NCI-H2171 treated with DMSO at 0.1 percent for 48 hours (cell line): Measurements from ENCODE around the gene PRPF18.

Experiments used
- DNase-seq: peaks from one replicate; lab custom pipeline; 2025; lab: John Stamatoyannopoulos, UW

The PRPF18 gene

DNA sequence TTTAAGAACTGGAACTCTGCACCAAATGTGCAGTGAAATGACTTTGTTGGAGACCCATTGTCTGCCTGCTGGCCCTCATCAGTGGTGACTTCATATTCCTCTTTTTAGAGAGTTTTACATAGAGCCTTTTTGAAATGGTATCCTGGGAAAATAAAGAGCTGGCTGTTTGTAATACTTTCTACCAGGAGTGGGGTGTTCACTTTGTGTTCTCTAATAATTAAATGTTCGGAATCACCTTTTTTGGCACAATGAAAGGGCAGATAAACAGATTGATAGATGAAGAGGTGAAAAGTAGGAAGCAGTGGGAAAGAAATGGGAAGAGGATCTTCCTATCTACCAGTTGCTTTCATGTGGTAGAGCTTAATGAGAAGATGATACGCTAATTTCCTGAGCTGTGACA is 55.5 kb downstream of the PRPF18 start:
- no peak for DNase-seq

GRCh38 chr10:13643016-13643415 is 56.3 kb downstream of the PRPF18 start:
- no peak for DNase-seq

- no peak for DNase-seq
Measured at GRCh38 chr10:13644866-13645265, 58.1 kb downstream of the PRPF18 start.

- DNase-seq, result no peak
Measured at GRCh38 chr10:13648425-13648824, 61.7 kb downstream of the PRPF18 start.

DNA sequence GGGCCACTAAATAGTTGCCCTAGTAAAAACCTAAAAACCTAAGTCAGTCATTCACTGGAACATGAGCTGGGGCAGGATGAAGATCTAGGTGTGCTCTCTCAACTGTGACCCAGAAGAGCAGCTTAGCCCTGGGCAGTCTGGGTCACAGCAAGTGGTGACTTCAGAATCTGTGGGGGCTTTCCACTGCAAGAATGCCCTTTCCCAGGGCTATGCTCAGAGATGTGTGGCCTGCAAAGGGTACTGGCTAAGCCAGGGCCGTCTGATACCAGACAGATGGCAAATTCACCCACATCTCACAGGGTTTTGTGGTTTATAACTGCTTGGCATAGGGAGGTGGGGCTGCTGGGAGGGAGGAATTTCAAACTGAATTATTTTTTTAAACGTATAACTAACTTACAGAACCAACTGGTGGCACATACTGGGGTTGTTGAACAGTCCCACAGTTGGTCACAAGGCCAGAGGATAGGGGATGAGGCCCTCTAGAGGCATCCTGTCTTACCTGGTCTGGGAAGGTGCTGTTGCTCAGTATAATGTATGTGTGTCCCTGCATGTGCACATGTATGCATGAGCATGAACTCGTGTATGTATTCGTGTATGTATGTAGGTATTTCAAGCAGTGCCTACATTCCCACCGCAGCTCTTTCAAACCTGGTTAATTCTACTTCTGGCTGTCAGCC is 63.2 kb downstream of the PRPF18 start:
- no peak for DNase-seq

- no peak for DNase-seq
Measured at GRCh38 chr10:13650961-13651360, 64.2 kb downstream of the PRPF18 start.

DNA sequence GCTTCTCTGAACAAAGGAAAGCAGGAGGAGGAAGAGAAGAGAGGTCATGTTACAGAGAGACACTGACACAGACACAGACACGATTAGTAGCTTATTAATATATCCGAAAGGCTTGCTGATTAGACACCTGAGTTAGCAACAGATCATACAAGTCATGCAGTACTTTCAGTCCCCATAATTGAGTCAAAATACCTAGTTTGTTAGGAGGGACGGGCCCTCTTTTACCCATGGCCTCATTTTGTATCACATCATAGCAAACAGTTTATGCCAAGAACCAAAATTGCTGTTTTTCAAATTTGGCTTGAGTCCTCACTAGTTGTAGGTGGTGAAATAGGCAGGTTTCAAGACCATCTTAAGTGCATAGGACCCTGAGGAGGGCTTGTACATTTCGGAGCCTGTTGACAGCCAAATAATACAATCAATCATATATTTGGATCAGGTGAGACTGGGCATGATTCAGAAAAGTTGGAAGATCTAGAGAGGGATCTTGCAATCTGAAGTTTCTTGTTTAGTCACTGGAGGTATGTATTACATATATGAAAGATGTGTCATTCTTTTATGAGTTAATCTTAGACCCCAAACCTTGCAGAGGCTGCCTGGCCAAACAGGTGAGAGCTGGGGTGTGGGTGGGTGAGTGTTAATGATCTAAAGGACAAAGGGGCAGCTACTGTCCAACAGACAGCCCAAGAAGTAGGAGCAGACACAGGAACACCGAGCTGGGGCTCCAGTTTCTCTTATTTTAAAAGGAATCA is 65.4 kb downstream of the PRPF18 start:
- DNase-seq, result no peak

GRCh38 chr10:13652860-13653259 is 66.1 kb downstream of the PRPF18 start:
- no peak for DNase-seq

DNA sequence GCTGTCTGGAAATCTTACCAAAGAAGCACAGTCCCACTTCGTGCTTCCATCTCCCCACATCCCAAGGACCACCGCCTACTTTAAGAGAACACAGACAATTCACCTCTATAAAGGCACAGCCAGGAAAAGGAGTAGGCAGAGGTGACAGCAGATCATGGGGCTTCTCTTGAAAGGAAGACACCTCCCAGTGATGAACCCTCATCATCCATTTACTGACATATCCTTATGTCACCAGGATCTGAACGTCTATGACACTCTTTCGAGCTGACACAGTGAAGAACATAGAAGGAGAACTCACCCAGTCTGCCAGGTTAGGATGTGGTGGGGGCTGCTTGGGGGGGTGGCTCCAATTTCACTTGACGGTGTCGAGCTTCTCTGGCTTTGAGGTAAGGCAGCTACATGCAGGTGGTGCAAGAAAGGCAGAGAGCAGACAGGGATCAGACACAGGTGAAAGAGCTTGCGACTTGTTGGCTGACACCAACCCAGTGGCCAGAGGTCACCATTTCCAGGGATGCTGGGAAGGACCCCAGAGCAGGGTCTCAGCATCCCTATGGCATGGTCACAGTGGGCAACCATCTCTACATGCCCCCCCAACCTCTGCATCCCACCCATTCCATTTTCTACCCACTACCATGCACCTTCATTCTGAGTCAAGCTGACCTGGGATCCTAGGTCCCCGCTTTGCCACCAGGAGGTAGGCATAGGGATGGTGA is 67.5 kb downstream of the PRPF18 start:
- no peak for DNase-seq

DNA sequence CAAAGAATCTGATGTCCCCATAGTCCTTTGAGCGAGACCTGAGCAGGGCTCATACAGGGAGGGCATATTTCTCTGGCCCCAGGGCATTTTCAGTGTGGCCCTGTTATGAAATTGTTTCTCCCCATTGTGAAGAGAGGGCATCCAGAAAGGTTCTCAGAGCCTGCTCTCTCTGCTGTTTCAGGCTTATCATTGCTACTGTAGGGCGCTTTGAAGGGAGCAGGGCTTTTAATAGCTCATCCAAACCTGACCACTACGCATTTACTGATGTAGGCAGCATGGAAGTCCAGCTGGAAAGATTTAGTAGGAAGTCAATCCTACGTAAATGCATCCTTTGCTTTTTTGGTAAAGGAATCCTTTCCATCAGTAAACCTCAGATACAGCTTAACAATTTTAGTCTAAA is 68.1 kb downstream of the PRPF18 start:
- no peak for DNase-seq

- DNase-seq, result no peak
Measured at GRCh38 chr10:13656337-13657100, 69.8 kb downstream of the PRPF18 start.

GRCh38 chr10:13657101-13657680 is 70.4 kb downstream of the PRPF18 start:
- no peak for DNase-seq

DNA sequence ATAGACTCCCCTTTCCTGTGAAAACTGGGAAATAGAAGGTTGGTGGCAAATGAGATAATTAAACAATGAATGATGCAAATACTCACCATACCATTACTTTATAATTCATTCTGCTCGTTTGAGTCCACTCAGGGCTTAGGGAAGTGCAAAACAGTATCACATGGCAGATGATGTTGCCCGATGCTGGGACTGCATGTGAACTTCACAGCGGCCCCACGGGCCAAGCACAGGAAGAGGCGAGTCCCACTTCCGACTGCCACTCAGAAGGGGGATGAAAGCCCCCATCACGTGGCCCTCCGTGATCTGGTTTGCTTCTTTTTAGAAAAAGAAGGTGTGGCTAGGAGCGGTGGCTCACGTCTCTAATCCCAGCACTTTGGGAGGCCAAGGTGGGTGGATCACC is 71.5 kb downstream of the PRPF18 start:
- DNase-seq, result no peak

DNA sequence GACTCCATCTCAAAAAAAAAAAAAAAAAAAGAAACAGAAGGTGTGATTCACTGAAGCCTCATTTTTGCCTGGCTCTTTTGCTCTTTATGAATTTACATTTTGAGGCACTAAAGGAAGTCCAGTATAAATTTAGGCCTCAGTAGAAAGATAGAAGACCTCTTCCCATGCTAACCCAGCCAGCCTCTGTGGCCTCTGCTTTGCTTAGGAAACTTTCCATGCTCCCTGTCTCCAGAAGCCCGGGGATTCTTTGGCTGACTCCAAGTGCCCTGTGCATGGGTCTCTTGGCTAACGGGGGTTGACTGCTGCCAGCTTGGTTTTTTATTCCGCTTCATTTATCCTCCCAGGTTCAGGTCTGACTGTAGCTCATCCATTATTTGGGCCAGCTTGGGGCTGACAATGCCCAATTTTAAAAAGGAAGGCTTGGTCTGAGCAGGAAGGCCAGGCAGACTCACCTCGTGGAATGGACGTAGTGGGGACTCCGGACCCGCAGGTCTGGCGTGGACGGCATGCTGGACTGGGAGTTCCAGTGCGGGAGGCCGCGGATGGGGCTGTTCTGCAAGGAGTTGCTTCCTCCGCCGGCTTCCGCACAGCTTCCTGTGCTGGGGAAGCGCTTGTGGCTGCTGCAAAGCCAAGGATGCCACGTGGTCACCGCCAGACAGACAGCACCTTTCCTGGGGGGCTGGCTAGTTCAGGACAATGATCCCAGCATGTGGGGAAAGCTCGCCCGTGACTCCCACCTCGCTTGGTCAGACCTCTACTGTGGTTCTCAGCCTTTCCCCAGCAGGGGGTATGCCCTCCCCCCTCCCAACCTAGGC is 72.3 kb downstream of the PRPF18 start:
- DNase-seq, result no peak

DNA sequence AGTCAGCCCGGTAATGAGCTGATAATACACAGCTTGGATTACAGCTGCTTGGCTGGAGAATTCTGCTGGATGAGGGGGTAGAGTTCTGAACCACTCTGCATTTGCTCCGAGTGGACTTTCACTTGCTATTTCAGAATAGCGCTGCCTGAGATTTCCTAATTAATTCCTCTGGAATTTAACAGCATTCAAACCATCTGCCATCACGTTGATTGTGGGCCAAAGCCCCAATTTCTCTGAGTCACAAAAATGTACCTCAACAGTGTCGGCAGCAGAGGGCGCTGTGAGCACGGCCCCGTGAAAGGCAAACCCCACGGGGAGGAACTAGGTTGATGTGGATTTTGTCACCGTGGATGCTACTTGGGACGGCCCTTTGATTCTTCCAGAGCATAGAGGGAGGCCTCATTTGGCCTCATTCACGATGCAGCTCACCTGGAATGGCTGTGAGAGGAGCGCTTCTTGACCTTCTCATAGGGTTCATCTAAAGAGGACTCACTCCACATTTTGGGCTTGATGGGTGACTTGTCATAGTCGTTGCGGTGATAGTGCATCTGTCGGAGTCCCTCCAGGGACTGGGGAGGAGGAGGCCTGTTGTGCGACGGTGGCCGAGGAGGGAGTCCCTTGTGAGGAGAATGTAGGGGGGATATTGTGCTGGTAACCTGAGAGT is 73.3 kb downstream of the PRPF18 start:
- DNase-seq, result peak; percentile 40

DNA sequence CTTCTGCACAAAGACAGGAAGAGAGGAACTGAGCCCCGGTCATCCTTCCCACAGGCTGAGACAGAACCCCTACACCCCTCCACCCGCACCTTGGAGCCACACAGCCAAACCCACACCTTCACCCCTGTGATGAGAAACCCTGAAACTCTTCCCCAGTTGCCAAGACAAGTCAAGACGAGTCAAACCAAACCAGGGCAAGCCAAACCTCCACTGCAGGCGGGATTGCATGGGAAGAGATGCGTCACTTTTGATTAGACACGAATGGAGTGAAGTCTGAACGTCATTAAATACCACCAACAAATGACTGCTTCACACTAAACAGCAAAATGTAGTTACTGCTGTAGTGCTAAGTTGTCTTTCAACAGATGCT is 73.8 kb downstream of the PRPF18 start:
- DNase-seq, result peak; percentile 5

GRCh38 chr10:13661256-13661655 is 74.5 kb downstream of the PRPF18 start:
- DNase-seq, result no peak

DNA sequence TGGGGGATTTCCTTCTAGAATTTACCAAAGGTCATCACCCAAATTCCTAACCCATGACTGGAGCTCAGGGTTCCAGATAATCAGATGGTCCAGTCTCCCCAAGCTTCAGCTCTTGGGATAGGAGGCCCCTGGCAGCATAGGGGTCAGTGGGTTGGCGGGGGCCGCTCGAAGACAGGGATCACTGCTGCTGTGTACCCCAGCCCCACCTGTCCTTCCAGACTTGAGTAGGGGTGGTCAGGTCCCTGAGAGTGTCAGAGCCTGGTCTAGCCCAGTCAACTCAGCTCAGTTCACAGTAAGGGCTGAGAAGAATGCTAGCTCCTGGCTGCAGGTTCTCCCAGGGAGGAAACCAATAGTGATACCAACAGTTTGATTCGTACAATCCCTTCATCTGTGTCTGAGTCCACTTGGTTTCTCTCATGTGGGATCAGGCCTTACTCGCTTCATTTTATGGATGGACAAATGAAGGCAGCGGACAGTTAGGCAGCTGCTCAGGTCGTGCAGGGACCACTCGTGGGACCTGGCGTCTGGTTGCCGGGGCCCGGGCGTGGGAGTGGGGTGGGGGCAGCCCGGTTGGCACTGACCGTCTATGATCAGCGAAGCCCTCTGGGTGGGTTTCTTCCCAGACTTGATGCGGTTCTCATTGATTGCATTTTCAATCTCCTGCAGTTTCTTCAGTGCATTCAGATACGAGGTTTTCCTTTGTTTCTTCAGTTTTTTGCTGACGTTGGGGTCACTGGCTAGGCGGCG is 78.9 kb downstream of the PRPF18 start:
- no peak for DNase-seq

DNA sequence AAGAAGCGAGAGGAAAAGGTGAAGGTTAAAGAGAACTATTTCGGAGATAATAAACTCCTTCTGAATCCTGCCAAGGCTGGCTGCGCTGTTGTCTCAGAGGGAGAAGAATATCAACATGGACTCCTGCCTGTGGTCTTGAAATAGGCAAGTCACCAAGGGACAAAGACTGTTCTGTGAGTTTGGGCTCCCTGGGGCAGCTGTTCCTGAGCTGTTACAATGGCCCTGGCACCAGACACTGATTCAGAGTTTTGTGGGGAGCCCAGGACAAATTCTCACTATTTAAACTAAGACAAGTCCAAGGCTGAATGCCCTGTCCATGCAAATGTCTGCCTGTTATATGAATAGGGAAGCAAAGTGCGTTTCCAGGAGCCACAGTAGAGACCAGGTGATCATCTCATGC is 81.4 kb downstream of the PRPF18 start:
- DNase-seq, result no peak
